GM12872 (cell line): ENCODE data around the gene MAN1A1.

Experiments used
- TF ChIP-seq, protein P1 (sequence below): IDR thresholded peaks from 3 replicates; pipeline ENCODE4 v1.5.1; 2011; ENCODE audit warnings: low read depth, mild to moderate bottlenecking, low read length, moderate library complexity; ENCODE audit not compliant: insufficient read depth

MAN1A1 gene

DNA sequence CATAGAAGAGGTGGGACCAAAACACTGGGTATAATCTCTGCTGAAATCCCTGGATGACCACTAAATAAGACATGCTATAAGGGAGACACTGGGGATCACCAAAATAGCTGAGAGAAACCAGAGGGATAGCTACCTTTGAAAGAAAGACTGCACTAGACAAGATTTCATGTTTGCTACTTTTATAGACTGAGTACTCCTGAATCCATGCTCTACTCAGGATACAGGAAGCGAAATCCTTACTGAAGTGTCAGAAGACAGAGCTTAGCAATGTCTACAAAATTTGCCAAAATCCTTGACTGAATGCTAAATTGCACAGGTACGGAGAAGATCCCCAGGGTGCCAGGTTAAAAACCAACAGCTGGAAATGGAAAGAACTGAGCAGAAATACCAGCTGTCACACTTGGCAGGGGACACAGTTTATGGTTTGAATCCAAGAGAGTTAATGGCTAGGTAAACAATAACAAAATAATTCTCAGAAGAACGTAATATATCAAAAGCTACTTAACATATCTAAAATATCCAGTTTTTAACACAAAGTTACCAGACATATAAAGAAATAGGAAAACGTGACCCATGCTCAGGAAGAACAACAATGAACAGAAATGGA is 125.4 kb downstream of the MAN1A1 start:
- TF ChIP-seq, protein P1, sequence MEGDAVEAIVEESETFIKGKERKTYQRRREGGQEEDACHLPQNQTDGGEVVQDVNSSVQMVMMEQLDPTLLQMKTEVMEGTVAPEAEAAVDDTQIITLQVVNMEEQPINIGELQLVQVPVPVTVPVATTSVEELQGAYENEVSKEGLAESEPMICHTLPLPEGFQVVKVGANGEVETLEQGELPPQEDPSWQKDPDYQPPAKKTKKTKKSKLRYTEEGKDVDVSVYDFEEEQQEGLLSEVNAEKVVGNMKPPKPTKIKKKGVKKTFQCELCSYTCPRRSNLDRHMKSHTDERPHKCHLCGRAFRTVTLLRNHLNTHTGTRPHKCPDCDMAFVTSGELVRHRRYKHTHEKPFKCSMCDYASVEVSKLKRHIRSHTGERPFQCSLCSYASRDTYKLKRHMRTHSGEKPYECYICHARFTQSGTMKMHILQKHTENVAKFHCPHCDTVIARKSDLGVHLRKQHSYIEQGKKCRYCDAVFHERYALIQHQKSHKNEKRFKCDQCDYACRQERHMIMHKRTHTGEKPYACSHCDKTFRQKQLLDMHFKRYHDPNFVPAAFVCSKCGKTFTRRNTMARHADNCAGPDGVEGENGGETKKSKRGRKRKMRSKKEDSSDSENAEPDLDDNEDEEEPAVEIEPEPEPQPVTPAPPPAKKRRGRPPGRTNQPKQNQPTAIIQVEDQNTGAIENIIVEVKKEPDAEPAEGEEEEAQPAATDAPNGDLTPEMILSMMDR, result no peak

DNA sequence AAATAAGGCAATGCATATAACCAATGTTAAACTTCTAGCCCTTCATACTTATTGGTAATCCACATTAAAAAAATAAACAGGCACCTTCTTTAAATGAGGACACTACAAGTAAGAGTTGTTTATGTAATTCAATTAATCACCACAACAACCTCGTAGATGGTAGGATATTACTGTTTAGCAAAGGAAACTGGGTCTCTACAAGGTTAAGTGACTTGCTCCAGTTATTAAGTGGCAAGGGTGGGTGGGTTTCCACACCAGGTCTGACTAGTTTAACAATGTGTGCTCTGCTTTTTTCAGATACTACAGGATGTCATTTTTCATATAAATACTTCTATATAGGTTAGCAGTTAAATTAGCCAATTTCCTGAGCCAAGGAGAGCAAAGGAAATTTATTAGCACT is 129.1 kb downstream of the MAN1A1 start:
- TF ChIP-seq, protein P1, result no peak

DNA sequence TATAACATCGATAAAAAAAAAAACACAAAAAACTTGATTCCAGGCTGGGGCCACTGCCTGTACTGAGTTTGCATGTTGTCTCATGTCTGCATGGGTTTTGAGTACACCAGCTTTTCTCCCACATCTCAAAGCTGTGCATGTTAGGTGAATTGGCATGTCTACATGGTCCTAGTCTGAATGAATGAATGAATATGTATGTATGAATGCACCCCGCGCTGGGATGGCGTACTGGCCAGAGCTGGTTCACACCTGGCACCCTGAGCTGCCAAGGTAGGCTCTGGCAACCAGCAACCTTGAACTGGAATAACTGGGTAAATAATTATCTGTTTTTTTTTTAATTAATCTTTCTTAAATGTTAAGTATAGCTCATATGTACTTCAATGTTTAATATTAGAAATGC is 131.0 kb downstream of the MAN1A1 start:
- TF ChIP-seq, protein P1, result no peak

DNA sequence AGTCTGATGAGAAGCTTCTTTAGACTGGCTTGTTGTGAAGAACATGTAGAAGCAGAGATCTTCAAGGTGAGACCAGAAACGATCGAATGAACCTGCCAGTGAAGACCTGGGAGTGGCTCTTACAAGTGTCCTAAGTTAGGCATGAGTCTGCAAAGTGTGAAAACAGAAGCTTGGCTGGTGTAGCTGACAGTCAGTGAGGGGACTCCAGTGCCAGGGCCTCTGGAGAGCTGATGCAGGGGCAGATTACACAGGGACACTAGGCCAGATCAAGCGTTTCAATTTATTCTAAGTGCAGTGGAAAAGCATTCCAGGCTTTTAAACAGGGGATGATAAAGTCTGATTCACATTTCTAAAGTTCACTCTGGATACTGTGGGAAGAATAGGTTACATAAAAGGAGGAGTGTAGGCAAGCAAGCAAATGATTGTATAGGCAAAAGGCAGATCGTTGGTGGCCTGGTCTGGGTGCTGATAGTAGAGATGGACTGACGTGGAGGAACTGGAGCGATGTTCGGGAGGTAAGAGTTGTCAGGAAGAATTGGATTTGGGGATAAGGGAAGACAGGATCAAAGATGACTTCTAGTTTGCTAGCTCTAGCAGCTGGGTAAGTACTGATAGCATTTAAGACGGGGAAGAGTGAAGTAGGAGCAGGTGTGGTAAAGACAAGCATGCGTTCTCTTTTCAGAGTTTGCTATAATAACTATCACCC is 133.5 kb downstream of the MAN1A1 start:
- TF ChIP-seq, protein P1, result no peak

DNA sequence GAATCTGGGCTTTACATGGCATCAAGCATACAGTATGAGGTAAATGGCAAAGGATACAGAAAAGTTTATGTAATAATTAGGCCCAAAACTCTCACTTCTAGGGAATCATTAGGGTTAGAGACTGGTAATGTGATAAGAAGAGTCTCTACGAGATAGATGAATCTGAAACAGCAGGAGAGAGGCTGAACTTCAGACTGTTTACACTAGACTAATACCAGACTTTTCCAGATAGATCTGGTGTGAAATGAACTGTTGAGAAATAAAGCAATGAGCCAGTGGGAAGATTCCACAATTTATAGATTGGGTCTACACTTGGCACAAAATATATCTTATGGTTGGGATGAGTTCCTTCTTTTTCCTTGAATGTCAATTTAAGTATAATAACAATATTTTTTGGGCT is 134.3 kb downstream of the MAN1A1 start:
- TF ChIP-seq, protein P1, result no peak

DNA sequence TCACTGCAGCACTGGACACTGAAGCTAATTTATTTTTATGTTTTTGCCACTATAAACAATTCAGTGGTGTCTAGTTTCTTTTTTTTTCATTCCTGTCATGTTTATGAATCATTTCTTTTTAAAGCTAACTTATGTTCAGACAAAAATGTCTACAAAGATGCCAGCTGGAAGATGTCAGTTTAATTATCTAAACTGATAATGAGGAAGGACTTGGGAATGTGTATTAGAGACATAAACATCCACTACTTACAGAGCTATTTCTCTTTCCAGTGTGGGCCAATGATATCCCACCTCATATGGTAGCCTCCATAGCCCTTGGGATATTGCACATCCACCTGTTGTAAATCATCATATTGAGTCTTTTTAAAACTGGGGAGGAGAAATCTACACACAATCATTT is 139.0 kb downstream of the MAN1A1 start:
- TF ChIP-seq, protein P1, result no peak

DNA sequence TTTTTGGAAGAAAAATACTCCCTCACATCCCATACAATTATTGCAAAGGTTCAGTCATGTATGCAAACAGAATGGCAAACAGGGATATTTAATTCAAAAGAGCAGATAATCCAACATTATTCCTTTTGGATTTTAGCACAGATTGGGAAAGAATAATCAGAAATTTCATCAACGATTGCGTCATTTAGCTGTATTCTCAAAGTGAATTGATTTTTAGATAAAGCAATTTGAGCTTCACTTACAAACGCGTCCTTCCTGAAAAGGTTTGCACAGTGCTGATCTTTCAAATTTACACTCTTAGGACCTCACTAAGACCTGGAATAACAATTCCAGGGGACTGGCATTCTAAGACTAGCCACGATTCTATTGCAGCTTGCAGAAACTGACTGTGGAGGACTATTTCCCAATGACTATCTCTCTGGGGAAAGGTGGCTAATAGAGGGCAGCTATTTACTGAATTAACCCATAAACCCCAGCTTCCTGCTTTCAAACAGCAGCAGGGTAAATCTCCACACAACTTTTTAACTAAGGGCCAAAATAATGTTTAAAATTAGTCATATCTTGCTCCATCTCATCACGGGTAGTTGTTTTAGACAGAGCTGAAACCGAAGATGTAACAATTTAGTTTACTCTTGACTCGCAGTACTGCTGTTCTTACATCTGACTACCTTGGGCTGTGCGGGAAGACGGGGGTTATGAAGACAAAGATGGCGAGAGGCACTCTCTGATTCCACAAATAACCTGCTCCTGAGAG is 139.9 kb downstream of the MAN1A1 start:
- TF ChIP-seq, protein P1, result no peak
